ENCODE data around the gene NEUROD2. TPM values are rescaled to one million over a fixed set of nuclear protein-coding genes. Genes with fewer than 3 reads are reported as not detected.
A peak's percentile ranks its signal among the peaks of the same experiment; 100 is the strongest.

Gene NEUROD2
- total and polyA plus RNA-seq, 2 of the 8 experiments (the other 6 are each of a cell fraction or from before 2014, with no cell fraction given), result not detected

- POLR2A ChIA-PET (ENCODE audit: partially characterized antibody), result interaction anchor here (2.4 kb wide), 1 partner anchor 10 kb away, joined by 7 read pairs; no protein-coding TSS in a partner anchor
- H3K9me3 ChIP-seq (ENCODE audit: insufficient read depth in 2 of 2, low read depth in 1 of 2, low read length in 1 of 2), result no peaks in the 10 kb centered on the region
- H4K20me1 ChIP-seq (replicated peaks in 1 of 2; ENCODE audit: control insufficient read depth in 1 of 2, insufficient read depth in 2 of 2, low read length in 2 of 2), result no peaks in the 10 kb centered on the region
- peak overlapping the region in 1 of 2 experiments; percentile 16; a peak in 1 of 4 replicates for H3K4me2 ChIP-seq (ENCODE audit: insufficient read depth in 1 of 2, low read depth in 2 of 2, low read length in 2 of 2)
- H2AFZ ChIP-seq (ENCODE audit: low read length), result no peak overlapping the region
- H3K4me1 ChIP-seq (replicated peaks in 1 of 4; ENCODE audit: control insufficient read depth in 3 of 4, insufficient read depth in 4 of 4, low read length in 3 of 4), result peaks cover 0 to 10% (median 4%) of the 10 kb centered on the region in 4 experiments; a peak in 4 of 7 replicates
- H3K56ac ChIP-seq (replicated peaks; ENCODE audit: insufficient read length, low read depth, low read length), result no peak overlapping the region
- no peak overlapping the region for H4K5ac ChIP-seq (ENCODE audit: insufficient read length, low read depth, low read length)
- no peak overlapping the region for H3K27ac ChIP-seq (ENCODE audit: low read depth, low read length)
- H3K18ac ChIP-seq (ENCODE audit: extremely low read depth, low read length), result no peak overlapping the region
- FAIRE-seq, result no peak
- CTCF ChIA-PET (ENCODE audit: partially characterized antibody), result interaction anchor here (0.5 to 15.9 kb wide), 6 partner anchors 6 to 77 kb away, joined by 3 to 216 read pairs (median 28); no protein-coding TSS in a partner anchor
- no peaks in the 10 kb centered on the region for H3K79me2 ChIP-seq (ENCODE audit: control insufficient read depth in 1 of 2, insufficient read depth in 2 of 2, low read length in 2 of 2)
- no peak overlapping the region for H3K14ac ChIP-seq (ENCODE audit: insufficient read length)
- H2AK5ac ChIP-seq (ENCODE audit: low read depth, low read length), result no peak overlapping the region
- 78% methylated on average over 1 of the region's 1 CpG; no CpG with 5 or more reads in 1 of the 2 experiments for WGBS, 2 experiments (ENCODE audit: extremely low coverage in 1 of 2, insufficient coverage in 1 of 2, insufficient read length in 1 of 2, insufficient replicate concordance in 2 of 2, low coverage in 1 of 2, low lambda C conversion rate in 2 of 2, missing lambda C conversion rate in 1 of 2)
- no peak overlapping the region for H3K23ac ChIP-seq (ENCODE audit: insufficient read length)
- H4K8ac ChIP-seq (ENCODE audit: extremely low read depth, insufficient read depth, low read length), result no peak overlapping the region
- H3K23me2 ChIP-seq (ENCODE audit: low read depth, low read length), result no peaks in the 10 kb centered on the region; the same call in 1 of the 2 replicates
- no peak overlapping the region for H3K9ac ChIP-seq (replicated peaks in 1 of 4; ENCODE audit: extremely low read depth in 1 of 4, low read depth in 3 of 4, low read length in 3 of 4)
- H2BK120ac ChIP-seq (replicated peaks; ENCODE audit: low read depth, low read length), result no peak overlapping the region
- no peak overlapping the region; the same call in 1 of the 2 replicates for H2BK15ac ChIP-seq (ENCODE audit: low read length)
- H2BK5ac ChIP-seq (ENCODE audit: low read depth, low read length), result 0 out of 2 replicates have a peak overlapping the region, but pooled peaks have one; percentile 6
- H2BK12ac ChIP-seq (ENCODE audit: low read depth, low read length), result 0 out of 2 replicates have a peak overlapping the region, but pooled peaks have one; percentile 80
- no peak overlapping the region; the same call in 1 of the 2 replicates for H2BK20ac ChIP-seq (ENCODE audit: low read length)
- H3K27me3 ChIP-seq (replicated peaks in 1 of 4; ENCODE audit: control insufficient read depth in 3 of 4, extremely low read depth in 1 of 4, insufficient read depth in 3 of 4, low read length in 3 of 4), result no peaks in the 10 kb centered on the region
- H3K4ac ChIP-seq (replicated peaks; ENCODE audit: insufficient read length, low read depth, low read length), result no peak overlapping the region
- H3K79me1 ChIP-seq (ENCODE audit: low read depth, low read length), result no peaks in the 10 kb centered on the region
- no peak overlapping the region for H3K4me3 ChIP-seq (ENCODE audit: extremely low read depth in 1 of 4, insufficient read depth in 2 of 4, low read depth in 3 of 4, low read length in 4 of 4)
- peaks cover 0 to 3% (median 0%) of the 10 kb centered on the region in 4 experiments; a peak in 1 of 8 replicates for H3K36me3 ChIP-seq (ENCODE audit: control insufficient read depth in 2 of 4, insufficient read depth in 4 of 4, low read length in 3 of 4)
- peak overlapping the region; percentile 47 for H4K91ac ChIP-seq (replicated peaks; ENCODE audit: insufficient read length, low read length)
- DNase-seq (ENCODE audit: low read depth in 1 of 2, low spot score in 2 of 2), result no peak
- TF ChIP-seq SRF (IDR thresholded peaks at IDR 0.05; ENCODE audit: low read depth, low read length) (no peak), SAP30 (IDR thresholded peaks at IDR 0.05; ENCODE audit: insufficient read depth, insufficient replicate concordance, low read length) (no peak), NANOG (IDR thresholded peaks at IDR 0.05; ENCODE audit: insufficient read depth, low read depth, low read length, poor library complexity, severe bottlenecking) (no peak), TBP (IDR thresholded peaks at IDR 0.05; ENCODE audit: low read depth, low read length) (no peak), POLR2A (IDR thresholded peaks at IDR 0.05; ENCODE audit: control extremely low read depth in 1 of 2, low read depth in 2 of 2, low read length in 2 of 2) (no peak), CBX5 (IDR thresholded peaks at IDR 0.05; ENCODE audit: low read depth, low read length) (no peak), GTF2F1 (IDR thresholded peaks at IDR 0.05; ENCODE audit: borderline replicate concordance, low read depth, low read length) (no peak), FOSL1 (IDR thresholded peaks at IDR 0.05; ENCODE audit: insufficient read depth, low read depth, low read length) (no peak), BACH1 (IDR thresholded peaks at IDR 0.05; ENCODE audit: low read length) (no peak), KDM1A (IDR thresholded peaks at IDR 0.05; ENCODE audit: borderline replicate concordance, low read length) (no peak), SUZ12 (IDR thresholded peaks at IDR 0.05; ENCODE audit: low read length) (no peak), CHD2 (IDR thresholded peaks at IDR 0.05; ENCODE audit: low read length) (no peak), POU5F1 (IDR thresholded peaks at IDR 0.05; ENCODE audit: low read depth, low read length) (no peak), NRF1 (IDR thresholded peaks at IDR 0.05; ENCODE audit: low read depth, low read length) (no peak)
These were observed 51.3 kb downstream of the NEUROD2 start for GRCh38 chr17:39556423-39556822.
